ENCODE data around the gene RUNX3.

Gene RUNX3

GRCh38 chr1:24872061-24872850, 57.8 kb downstream of the RUNX3 start:
- H3F3A ChIP-seq (ENCODE audit: control insufficient read depth, insufficient read depth), result no peaks in the 10 kb centered on the region
- peaks cover 6% of the 10 kb centered on the region; the same call in 1 of the 2 replicates for H3K27me3 ChIP-seq (ENCODE audit: control insufficient read depth, low read length)
- no peaks in the 10 kb centered on the region for H3K36me3 ChIP-seq (ENCODE audit: control insufficient read depth, low read length)
- H3K4me2 ChIP-seq (ENCODE audit: low read length), result no peak overlapping the region
- no peaks in the 10 kb centered on the region for H3K9me2 ChIP-seq (replicated peaks; ENCODE audit: control insufficient read depth, low read length)
- no peaks in the 10 kb centered on the region for H4K20me1 ChIP-seq (ENCODE audit: control insufficient read depth, insufficient read depth, low read depth, low read length)
- H3K4me1 ChIP-seq (ENCODE audit: control insufficient read depth, low read length), result peaks cover 11% of the 10 kb centered on the region
- no peaks in the 10 kb centered on the region for H3K79me2 ChIP-seq (ENCODE audit: control insufficient read depth, low read length)
- H3K4me3 ChIP-seq (ENCODE audit: low read length), result no peak overlapping the region
- no peak for TF ChIP-seq CTCF (IDR thresholded peaks at IDR 0.05; ENCODE audit: low read depth, low read length, poor library complexity, severe bottlenecking)
- no peak for TF ChIP-seq EZH2phosphoT487 (IDR thresholded peaks at IDR 0.05; ENCODE audit: borderline replicate concordance, low read length)
- H3K27ac ChIP-seq (ENCODE audit: low read depth, low read length), result no peak overlapping the region
- no peaks in the 10 kb centered on the region for H3K9me3 ChIP-seq (ENCODE audit: control insufficient read depth, insufficient read depth, low read length)

- H3K27me3 ChIP-seq (ENCODE audit: control insufficient read depth, low read length), result peaks cover 14% of the 10 kb centered on the region; the same call in 1 of the 2 replicates
Observed at GRCh38 chr1:24871306-24871901, 58.7 kb downstream of the RUNX3 start.

GRCh38 chr1:24870551-24871195, 59.4 kb downstream of the RUNX3 start:
- Histone ChIP-seq H3K4me1 (ENCODE audit: control insufficient read depth, low read length) (peaks cover 11% of the 10 kb centered on the region), H3K9me2 (replicated peaks; ENCODE audit: control insufficient read depth, low read length) (no peaks in the 10 kb centered on the region), H3F3A (ENCODE audit: control insufficient read depth, insufficient read depth) (no peaks in the 10 kb centered on the region), H3K9me3 (ENCODE audit: control insufficient read depth, insufficient read depth, low read length) (no peaks in the 10 kb centered on the region), H3K79me2 (ENCODE audit: control insufficient read depth, low read length) (no peaks in the 10 kb centered on the region), H3K27me3 (ENCODE audit: control insufficient read depth, low read length) (peaks cover 15% of the 10 kb centered on the region; the same call in 1 of the 2 replicates), H3K27ac (ENCODE audit: low read depth, low read length) (no peak overlapping the region), H3K4me2 (ENCODE audit: low read length) (no peak overlapping the region), H4K20me1 (ENCODE audit: control insufficient read depth, insufficient read depth, low read depth, low read length) (no peaks in the 10 kb centered on the region), H3K36me3 (ENCODE audit: control insufficient read depth, low read length) (no peaks in the 10 kb centered on the region), H3K4me3 (ENCODE audit: low read length) (no peak overlapping the region)
- TF ChIP-seq EZH2phosphoT487 (IDR thresholded peaks at IDR 0.05; ENCODE audit: borderline replicate concordance, low read length) (no peak), CTCF (IDR thresholded peaks at IDR 0.05; ENCODE audit: low read depth, low read length, poor library complexity, severe bottlenecking) (no peak)

More at GRCh38 chr1:24871306-24871901, 58.7 kb downstream of the RUNX3 start:
- H3K4me3 ChIP-seq (ENCODE audit: low read length), result no peak overlapping the region
- no peaks in the 10 kb centered on the region for H3K36me3 ChIP-seq (ENCODE audit: control insufficient read depth, low read length)
- no peaks in the 10 kb centered on the region for H3K79me2 ChIP-seq (ENCODE audit: control insufficient read depth, low read length)
- H3K27ac ChIP-seq (ENCODE audit: low read depth, low read length), result no peak overlapping the region
- TF ChIP-seq CTCF (IDR thresholded peaks at IDR 0.05; ENCODE audit: low read depth, low read length, poor library complexity, severe bottlenecking), result no peak
- TF ChIP-seq EZH2phosphoT487 (IDR thresholded peaks at IDR 0.05; ENCODE audit: borderline replicate concordance, low read length), result no peak
- H3K9me3 ChIP-seq (ENCODE audit: control insufficient read depth, insufficient read depth, low read length), result no peaks in the 10 kb centered on the region
- no peak overlapping the region for H3K4me2 ChIP-seq (ENCODE audit: low read length)
- H3K9me2 ChIP-seq (replicated peaks; ENCODE audit: control insufficient read depth, low read length), result no peaks in the 10 kb centered on the region
- H3K4me1 ChIP-seq (ENCODE audit: control insufficient read depth, low read length), result peaks cover 11% of the 10 kb centered on the region
- H3F3A ChIP-seq (ENCODE audit: control insufficient read depth, insufficient read depth), result no peaks in the 10 kb centered on the region
- H4K20me1 ChIP-seq (ENCODE audit: control insufficient read depth, insufficient read depth, low read depth, low read length), result no peaks in the 10 kb centered on the region
